Stimulated activated naive B cell treated with anti-CD40 and anti-IgM and Interleukin-4, amounts not matched to agents 10 μg/mL and 1 μg/mL and 100 μg/mL, for 72 hours (primary cell): ENCODE data around the gene SGK1.

Source experiments
- ATAC-seq, 2 donors: fragments of 150-1000 bp; cut with Tn5 transposase; replicated peaks; 2 replicates each; pipeline ENCODE4 v1.10.0; 2021; ENCODE audit warnings: moderate library complexity in 1 of 2
- DNase-seq: peaks from one replicate; pipeline ENCODE4 v3.0.0; 2021
- H3K27ac Mint-ChIP-seq: one replicate; pipeline ENCODE4 v1.8.0; 2022; ENCODE audit warnings: mild to moderate bottlenecking, mixed read lengths
- H3K27me3 Mint-ChIP-seq, 2 donors: one replicate each; pipeline ENCODE4 v1.8.0; 2022; ENCODE audit warnings: mixed read lengths in 2 of 2
- H3K36me3 Mint-ChIP-seq, 2 donors: one replicate each; pipeline ENCODE4 v1.8.0; 2022; ENCODE audit warnings: mixed read lengths in 2 of 2, mild to moderate bottlenecking in 1 of 2
- H3K4me1 Mint-ChIP-seq, 2 donors: one replicate each; pipeline ENCODE4 v1.8.0; 2022; ENCODE audit warnings: mixed read lengths in 2 of 2, mild to moderate bottlenecking in 1 of 2
- H3K4me3 Mint-ChIP-seq, 2 donors: one replicate each; pipeline ENCODE4 v1.8.0; 2022; ENCODE audit warnings: mild to moderate bottlenecking in 2 of 2, mixed read lengths in 2 of 2, moderate library complexity in 1 of 2
- H3K9me3 Mint-ChIP-seq, 2 donors: one replicate each; pipeline ENCODE4 v1.8.0; 2022; ENCODE audit warnings: mixed read lengths in 2 of 2, mild to moderate bottlenecking in 1 of 2

Gene SGK1

GRCh38 chr6:134317471-134318131 lies at the start of gene SGK1:
SGK1 (minus strand) TSS chr6:134318112; CDS start chr6:134317460, 652 bp downstream.
- ATAC-seq (peak; percentile 42 to 51), DNase-seq (no peak)
- no peak within 1 kb of the TSS for H3K27ac Mint-ChIP-seq
- peaks cover 24 to 30% of the 10 kb centered on the region in 2 donors for H3K27me3 Mint-ChIP-seq
- H3K36me3 Mint-ChIP-seq: peaks cover 0 to 5% of the 10 kb centered on the region in 2 donors
- peak within 1 kb of the TSS; percentile 79 to 87 for H3K4me3 Mint-ChIP-seq
- peaks cover 4 to 11% of the 10 kb centered on the region in 2 donors for H3K9me3 Mint-ChIP-seq
- peaks cover 13 to 20% of the 10 kb centered on the region in 2 donors for H3K4me1 Mint-ChIP-seq

DNA sequence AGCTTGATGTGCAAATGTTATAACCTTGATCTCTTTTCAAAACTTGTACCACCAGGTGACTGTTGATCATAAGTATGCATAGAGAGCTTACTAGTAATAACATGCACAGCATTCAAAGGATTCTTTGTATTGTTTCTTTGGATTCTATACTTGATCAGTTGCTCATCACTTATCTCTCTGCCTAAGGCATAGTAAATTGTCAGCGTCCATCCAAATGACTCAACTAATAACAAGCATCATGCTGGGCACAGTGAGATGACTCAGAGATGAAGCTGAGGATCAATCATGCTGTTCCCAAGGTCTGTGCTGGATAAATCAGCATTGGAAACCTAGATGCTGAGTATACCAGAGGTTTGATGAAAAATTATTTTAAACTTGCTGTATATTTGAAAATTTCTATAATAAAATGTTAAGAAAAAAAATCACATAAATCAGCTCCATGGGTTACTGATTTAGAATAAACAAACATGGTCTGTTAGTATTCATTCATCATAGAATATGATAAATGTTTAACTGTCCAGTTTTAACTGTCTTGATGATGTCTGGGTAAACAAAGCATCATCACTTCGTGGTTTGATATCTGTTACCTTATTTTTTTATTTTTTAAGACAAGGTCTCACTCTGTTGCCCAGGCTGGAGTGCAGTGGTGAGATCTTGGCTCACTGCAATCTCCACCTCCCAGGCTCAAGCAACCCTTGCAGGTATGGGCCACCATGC lies 45.6 kb upstream of the SGK1 start:
- no peak for DNase-seq
- no peak overlapping the region for H3K4me3 Mint-ChIP-seq
- peaks cover 4 to 7% of the 10 kb centered on the region in 2 donors for H3K4me1 Mint-ChIP-seq
- H3K27ac Mint-ChIP-seq: no peak overlapping the region
- ATAC-seq: no peak
- no peaks in the 10 kb centered on the region for H3K9me3 Mint-ChIP-seq
- peaks cover 0 to 5% of the 10 kb centered on the region in 2 donors for H3K27me3 Mint-ChIP-seq
- no peaks in the 10 kb centered on the region for H3K36me3 Mint-ChIP-seq

- peaks cover 10 to 14% of the 10 kb centered on the region in 2 donors for H3K4me1 Mint-ChIP-seq
- ATAC-seq (no peak), DNase-seq (no peak)
- H3K27me3 Mint-ChIP-seq: peaks cover 0 to 5% of the 10 kb centered on the region in 2 donors
- H3K36me3 Mint-ChIP-seq: peaks cover 2 to 6% of the 10 kb centered on the region in 2 donors
- H3K9me3 Mint-ChIP-seq: peaks cover 6 to 12% of the 10 kb centered on the region in 2 donors
- H3K4me3 Mint-ChIP-seq: no peak overlapping the region
- no peak overlapping the region for H3K27ac Mint-ChIP-seq
These were observed 43.1 kb upstream of the SGK1 start for GRCh38 chr6:134361011-134361410.

DNA sequence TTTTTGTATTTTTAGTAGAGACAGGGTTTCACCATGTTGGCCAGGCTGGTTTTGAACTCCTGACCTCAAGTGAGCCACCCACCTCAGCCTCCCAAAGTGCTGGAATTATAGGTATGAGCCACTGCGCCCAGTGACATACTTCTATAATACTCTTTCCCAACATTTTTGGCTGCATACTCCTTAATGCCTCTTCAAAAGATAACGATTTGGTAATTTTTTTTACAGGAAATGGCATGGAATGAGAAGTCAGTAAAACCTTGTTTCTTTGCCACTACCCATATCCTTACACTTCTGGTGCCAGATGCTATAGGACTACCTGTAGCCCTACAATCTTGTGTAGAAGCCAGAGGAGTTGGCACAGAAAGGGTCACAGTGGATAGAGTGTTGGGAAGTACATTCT lies 41.4 kb upstream of the SGK1 start:
- Mint-ChIP-seq H3K4me3 (no peak overlapping the region), H3K27ac (no peak overlapping the region), H3K9me3 (peaks cover 12 to 14% of the 10 kb centered on the region in 2 donors), H3K27me3 (peaks cover 0 to 5% of the 10 kb centered on the region in 2 donors), H3K36me3 (peaks cover 4 to 7% of the 10 kb centered on the region in 2 donors), H3K4me1 (peaks cover 10 to 14% of the 10 kb centered on the region in 2 donors)
- DNase-seq (no peak), ATAC-seq (no peak)

DNA sequence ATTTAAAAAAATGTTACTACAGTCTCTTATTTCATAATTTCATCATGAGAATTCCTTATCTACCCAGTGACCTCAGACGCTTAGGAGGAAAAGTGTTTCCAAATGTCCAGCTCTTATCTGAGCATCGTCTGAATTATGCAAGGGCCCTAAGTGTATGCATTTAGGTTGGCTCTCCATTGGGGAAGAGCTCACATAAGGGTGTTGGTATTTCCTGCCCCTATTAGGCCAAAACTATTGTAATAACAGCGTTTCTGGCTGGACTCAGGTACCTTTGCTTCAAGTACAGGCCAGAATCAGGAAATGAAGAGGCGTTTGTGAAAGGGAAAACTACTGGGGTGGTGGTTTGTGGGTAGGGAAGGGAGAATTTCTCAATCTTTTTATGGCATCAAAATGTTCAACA lies 40.4 kb upstream of the SGK1 start:
- no peak overlapping the region for H3K4me3 Mint-ChIP-seq
- H3K36me3 Mint-ChIP-seq: peaks cover 4 to 7% of the 10 kb centered on the region in 2 donors
- peak in 1 of 2 donors; percentile 60 for ATAC-seq
- peaks cover 15 to 19% of the 10 kb centered on the region in 2 donors for H3K4me1 Mint-ChIP-seq
- H3K27me3 Mint-ChIP-seq: peaks cover 0 to 5% of the 10 kb centered on the region in 2 donors
- DNase-seq: no peak
- peaks cover 13 to 14% of the 10 kb centered on the region in 2 donors for H3K9me3 Mint-ChIP-seq
- H3K27ac Mint-ChIP-seq: no peak overlapping the region

DNA sequence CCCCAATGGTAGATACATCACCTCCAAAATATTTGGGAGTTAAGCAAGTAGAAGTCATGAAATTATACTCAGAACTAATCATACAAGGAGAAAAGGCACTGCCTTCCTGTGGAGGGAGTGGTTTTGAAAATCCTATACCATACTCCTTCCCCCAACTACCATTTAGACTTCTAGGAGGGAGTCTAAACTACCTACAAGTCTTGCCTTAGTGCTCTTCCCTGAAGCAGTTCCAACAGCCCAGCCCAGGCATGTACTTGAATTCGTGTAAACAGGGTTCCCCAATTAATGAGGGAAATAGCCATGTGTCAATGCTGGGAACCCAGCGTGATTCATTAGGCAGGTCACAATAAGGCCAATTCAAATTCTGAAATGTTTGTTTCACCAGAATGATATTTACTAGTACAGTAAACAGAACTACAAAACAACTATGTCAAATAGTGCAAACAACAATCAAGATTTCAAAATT lies 39.1 kb upstream of the SGK1 start:
- no peak overlapping the region for H3K4me3 Mint-ChIP-seq
- ATAC-seq: no peak
- peaks cover 4 to 7% of the 10 kb centered on the region in 2 donors for H3K36me3 Mint-ChIP-seq
- peaks cover 13 to 14% of the 10 kb centered on the region in 2 donors for H3K9me3 Mint-ChIP-seq
- H3K4me1 Mint-ChIP-seq: peaks cover 24 to 32% of the 10 kb centered on the region in 2 donors
- no peak for DNase-seq
- H3K27ac Mint-ChIP-seq: no peak overlapping the region
- H3K27me3 Mint-ChIP-seq: peaks cover 0 to 5% of the 10 kb centered on the region in 2 donors

DNA sequence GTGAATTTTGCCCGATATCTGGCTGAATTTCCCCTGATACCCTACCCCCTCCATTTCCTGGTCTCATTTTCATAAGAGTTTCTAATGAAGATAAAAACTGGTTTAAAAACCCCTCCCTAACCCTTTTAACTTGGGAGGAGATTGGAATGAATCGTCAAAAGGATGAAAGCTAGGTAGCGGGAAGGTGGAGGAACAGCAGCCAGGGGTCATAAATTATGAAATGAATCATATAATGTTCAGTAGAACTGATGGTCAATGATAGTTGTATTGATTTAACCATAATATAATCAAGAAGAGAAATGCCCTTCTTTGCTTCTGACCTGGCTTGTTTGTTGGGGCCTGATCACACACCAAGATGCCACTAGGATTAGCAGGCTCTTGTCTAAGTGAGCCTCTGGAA lies 38.5 kb upstream of the SGK1 start:
- ATAC-seq (no peak), DNase-seq (no peak)
- H3K4me3 Mint-ChIP-seq: no peak overlapping the region
- H3K27me3 Mint-ChIP-seq: peaks cover 0 to 3% of the 10 kb centered on the region in 2 donors
- H3K27ac Mint-ChIP-seq: no peak overlapping the region
- peaks cover 26 to 39% of the 10 kb centered on the region in 2 donors for H3K4me1 Mint-ChIP-seq
- peaks cover 13 to 14% of the 10 kb centered on the region in 2 donors for H3K9me3 Mint-ChIP-seq
- peaks cover 4 to 7% of the 10 kb centered on the region in 2 donors for H3K36me3 Mint-ChIP-seq

DNA sequence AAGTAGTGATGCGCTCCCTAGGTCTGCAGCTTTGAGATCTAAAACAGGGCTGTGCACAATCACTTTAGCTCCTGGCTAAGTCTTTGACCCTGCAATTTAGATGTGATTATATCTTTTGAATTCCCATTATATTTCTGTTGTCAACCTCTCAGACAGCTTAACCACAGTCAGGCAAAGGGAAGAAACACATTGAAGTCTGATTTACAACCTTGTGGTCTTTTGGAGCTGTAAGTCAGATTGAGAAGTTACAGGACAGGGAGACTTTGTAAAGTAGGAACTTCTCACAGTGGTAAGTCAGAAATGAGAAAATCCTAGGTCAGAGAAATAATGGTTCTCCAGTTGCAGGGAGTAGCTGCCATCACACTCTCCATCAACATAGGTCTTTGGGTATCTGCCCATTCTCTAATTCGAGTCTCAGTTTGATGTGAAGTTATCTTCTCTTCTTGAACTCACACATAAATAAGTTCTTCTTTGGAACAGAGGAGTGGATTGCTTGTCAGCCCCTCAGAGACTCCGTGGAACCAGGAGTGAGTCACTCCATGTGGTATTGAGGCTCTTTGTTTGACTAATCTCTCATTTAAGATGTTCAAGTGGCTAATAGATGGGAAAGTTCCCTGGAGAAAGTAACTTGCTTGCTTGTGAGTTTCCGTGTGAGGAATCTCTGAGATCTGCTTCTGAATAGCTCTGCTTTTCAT lies 35.0 kb upstream of the SGK1 start:
- Mint-ChIP-seq H3K4me3 (no peak overlapping the region), H3K36me3 (peaks cover 4 to 7% of the 10 kb centered on the region in 2 donors), H3K27ac (no peak overlapping the region), H3K27me3 (no peaks in the 10 kb centered on the region), H3K9me3 (peaks cover 13 to 14% of the 10 kb centered on the region in 2 donors), H3K4me1 (peaks cover 17 to 30% of the 10 kb centered on the region in 2 donors)
- DNase-seq (no peak), ATAC-seq (peak; percentile 66 to 85)

DNA sequence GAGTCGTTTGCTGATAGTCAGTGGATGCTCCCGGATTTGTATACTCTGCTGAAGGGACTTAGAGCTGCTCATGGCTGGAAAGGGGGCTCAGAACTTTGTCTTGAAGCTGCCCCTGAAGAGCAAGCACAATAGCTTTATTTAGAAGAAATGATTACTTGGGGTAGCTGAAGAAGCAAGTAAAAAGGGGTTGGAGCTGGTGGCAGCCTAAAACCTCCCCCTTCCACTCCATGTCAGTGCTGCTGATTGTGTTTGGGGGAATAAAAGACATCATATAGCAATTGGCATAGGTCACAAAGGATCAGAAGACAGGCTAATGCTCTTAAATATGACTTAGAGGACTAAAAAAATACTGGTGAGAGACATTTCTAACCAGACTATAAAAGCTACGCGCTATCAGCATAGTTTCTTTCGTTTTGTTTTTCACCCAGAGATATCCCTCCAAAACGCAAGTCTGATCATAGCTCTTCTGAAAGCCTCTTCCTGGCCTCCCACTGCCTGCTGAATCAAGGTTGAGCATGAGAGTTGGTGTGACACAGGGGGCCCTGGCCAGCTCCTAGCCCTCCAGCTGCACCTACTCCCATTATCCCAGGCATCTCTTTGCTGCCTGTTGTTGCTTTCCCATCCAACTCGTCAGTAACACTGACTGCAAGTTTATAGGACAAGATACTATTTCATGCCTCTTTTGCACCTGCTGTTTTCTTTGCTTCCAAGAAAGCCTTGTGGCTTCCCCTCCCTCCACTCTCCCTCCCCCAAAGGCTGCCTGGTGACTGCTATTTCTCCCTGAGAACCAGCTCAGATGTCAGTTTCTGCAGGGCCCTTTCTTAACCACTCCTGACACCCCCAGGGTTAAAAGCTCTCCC lies 33.9 kb upstream of the SGK1 start:
- DNase-seq: no peak
- no peaks in the 10 kb centered on the region for H3K27me3 Mint-ChIP-seq
- no peak overlapping the region for H3K27ac Mint-ChIP-seq
- ATAC-seq: peak in 1 of 2 donors; percentile 23
- peaks cover 17 to 25% of the 10 kb centered on the region in 2 donors for H3K4me1 Mint-ChIP-seq
- H3K9me3 Mint-ChIP-seq: peaks cover 7 to 13% of the 10 kb centered on the region in 2 donors
- peaks cover 4 to 6% of the 10 kb centered on the region in 2 donors for H3K36me3 Mint-ChIP-seq
- peak overlapping the region; percentile 7 to 61 for H3K4me3 Mint-ChIP-seq

DNA sequence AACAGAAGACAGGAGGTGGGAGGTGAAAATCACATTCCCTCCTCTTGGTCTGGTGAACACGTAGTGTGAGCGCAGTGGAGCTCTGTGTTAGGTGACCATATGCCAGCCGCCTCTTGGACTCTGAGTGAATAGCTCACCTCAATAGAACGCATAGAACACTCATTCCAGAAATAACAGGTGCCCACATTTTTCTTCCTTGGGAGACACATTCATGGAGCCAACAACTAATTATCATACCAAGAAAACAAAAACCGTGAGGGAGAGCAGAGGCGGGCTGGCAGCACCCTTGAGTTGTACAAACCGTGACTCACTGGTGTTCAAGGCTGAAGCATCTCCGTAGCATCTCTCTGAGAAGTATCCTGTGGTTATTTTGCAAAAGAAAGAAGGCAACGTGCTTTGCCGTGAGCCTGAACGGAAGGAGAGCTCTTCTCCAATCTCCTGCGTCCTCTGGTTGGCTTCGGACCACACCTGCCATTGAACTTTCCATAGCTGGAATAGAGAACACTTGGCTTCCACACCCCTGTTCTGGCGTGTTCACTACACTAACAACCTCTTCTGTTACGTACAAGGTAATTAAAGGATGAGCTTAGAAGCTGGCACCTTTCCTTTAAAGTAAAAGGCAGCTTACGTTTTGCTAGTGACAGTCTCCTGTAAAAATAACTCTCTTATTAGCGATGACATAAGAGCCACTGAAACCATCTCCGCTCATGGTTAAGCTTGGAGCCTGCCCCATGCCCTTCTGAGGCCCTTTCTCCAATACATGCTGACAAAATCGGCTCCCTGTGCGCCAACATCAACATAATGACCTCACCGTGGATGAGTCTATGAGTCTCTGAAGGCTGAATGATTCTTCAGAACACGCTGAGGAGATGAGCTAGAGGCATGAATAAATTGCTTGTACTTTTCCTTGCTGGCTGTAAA lies 30.2 kb upstream of the SGK1 start:
- Mint-ChIP-seq H3K27me3 (no peaks in the 10 kb centered on the region), H3K36me3 (peaks cover 0 to under 1% of the 10 kb centered on the region in 2 donors), H3K9me3 (peaks cover 0 to 1% of the 10 kb centered on the region in 2 donors), H3K4me1 (peaks cover 10 to 18% of the 10 kb centered on the region in 2 donors), H3K27ac (no peak overlapping the region), H3K4me3 (no peak overlapping the region)
- ATAC-seq (no peak), DNase-seq (no peak)

- no peak overlapping the region for H3K4me3 Mint-ChIP-seq
- H3K36me3 Mint-ChIP-seq: peaks cover 0 to 3% of the 10 kb centered on the region in 2 donors
- peaks cover 0 to 1% of the 10 kb centered on the region in 2 donors for H3K9me3 Mint-ChIP-seq
- no peak overlapping the region for H3K27ac Mint-ChIP-seq
- DNase-seq: no peak
- peaks cover 3 to 7% of the 10 kb centered on the region in 2 donors for H3K4me1 Mint-ChIP-seq
- ATAC-seq: no peak
- H3K27me3 Mint-ChIP-seq: no peaks in the 10 kb centered on the region
These were observed 29.1 kb upstream of the SGK1 start for GRCh38 chr6:134346932-134347545.

DNA sequence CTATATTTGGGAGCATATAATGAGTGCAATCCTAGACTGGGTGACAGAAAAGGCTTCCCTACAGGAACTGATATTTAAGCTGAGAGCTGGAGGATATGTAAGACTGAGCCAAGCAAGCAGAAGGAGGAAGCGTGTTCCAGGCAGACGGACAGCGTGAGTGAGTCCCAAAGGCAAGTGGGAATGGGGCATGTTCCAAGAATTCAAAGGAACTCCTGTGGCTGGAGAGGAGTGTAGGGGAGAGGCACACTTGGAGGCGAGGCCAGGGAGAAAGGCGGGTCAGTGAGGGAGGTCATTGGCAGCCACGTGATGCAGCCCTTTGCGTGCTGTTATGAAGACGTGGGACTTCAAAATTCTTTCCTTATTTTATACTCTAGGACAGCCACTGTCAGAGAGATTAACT lies 27.9 kb upstream of the SGK1 start:
- Mint-ChIP-seq H3K4me1 (peaks cover 0 to 4% of the 10 kb centered on the region in 2 donors), H3K27ac (no peak overlapping the region), H3K9me3 (peaks cover 0 to 1% of the 10 kb centered on the region in 2 donors), H3K4me3 (no peak overlapping the region), H3K27me3 (no peaks in the 10 kb centered on the region), H3K36me3 (peaks cover 0 to 3% of the 10 kb centered on the region in 2 donors)
- no peak for DNase-seq
- no peak for ATAC-seq
